Activated CD4-positive, alpha-beta T cell treated with anti-CD3 and anti-CD28 coated beads for 1 hour (primary cell): ENCODE results near the gene SLCO2A1.

Source experiments
- DNase-seq: peaks from one replicate; pipeline ENCODE4 v3.0.0-alpha.2; 2020

SLCO2A1 gene

GRCh38 chr3:134060561-134061385 is 31.0 kb upstream of the SLCO2A1 start:
- no peak for DNase-seq

DNA sequence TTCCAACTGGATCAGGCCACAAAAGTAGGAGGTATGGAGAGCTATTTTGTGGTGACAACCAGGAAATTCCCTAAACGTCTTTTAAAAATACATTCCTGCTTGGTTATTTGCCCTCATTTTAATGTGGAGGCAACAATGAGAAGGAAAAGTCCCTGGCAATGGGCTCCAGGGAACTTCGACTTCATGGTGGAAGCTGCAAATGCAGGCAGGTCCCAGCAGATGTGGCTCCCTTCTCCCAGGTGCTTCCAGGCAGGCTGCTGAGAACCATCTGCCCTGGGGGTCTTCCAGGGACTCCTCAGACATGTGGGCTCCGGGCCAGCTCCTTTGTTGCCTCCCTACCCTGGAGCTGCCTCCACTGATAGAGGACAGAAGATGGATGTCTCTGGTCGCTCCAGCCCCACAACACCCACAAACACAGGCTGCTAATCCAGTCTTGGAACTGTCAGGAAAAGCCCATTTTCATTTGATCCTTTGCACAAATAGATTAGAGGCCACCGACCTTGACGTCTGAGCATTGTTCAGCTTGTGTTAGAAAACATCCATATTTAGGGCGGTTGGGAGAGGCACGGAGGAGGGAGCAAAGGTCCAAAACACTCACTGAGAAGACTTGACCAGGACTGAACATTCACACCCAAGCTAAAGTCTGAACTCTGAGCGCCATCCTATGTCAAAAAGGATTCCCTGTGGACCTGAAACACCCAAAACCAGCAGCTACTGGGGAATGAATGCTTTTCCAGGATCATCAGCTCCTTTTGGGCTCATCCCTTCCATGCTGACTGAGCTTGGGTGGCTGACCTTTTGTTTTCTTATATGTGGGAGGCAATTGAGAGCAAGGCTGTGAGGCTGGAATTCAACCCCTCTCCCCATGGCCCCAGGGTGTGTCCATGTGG is 30.2 kb upstream of the SLCO2A1 start:
- DNase-seq, result no peak

DNA sequence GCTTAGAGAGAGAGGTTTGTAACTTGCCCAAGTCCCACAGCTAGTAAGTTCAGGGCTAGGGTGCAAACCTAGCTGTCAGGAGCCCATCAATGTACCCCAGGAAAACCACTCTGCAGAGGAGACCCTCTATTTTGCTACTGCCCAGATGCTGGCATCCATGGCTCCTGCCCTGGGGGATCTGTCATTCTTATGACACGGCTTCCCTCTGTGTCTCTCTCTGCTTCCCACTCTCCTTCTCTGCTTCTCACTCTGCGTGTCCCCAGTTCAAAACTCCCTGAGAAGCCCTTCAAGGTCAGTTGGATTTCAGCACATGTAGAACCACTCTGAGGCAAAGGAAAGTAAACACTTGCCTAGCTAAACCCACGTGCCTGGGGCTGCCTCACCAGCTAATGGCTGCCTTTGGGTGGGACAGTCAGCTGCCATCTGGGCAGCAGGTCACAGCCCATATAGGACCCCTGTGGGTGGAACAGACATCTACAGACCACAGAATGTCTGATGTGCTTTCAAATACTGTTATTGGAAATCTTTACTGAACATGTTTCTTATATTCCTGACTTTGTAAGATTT is 29.4 kb upstream of the SLCO2A1 start:
- no peak for DNase-seq

GRCh38 chr3:134057654-134058110 is 28.0 kb upstream of the SLCO2A1 start:
- no peak for DNase-seq

- no peak for DNase-seq
These were observed 27.4 kb upstream of the SLCO2A1 start for GRCh38 chr3:134057006-134057653.

- DNase-seq, result no peak
These were observed 26.8 kb upstream of the SLCO2A1 start for GRCh38 chr3:134056464-134056891.

DNA sequence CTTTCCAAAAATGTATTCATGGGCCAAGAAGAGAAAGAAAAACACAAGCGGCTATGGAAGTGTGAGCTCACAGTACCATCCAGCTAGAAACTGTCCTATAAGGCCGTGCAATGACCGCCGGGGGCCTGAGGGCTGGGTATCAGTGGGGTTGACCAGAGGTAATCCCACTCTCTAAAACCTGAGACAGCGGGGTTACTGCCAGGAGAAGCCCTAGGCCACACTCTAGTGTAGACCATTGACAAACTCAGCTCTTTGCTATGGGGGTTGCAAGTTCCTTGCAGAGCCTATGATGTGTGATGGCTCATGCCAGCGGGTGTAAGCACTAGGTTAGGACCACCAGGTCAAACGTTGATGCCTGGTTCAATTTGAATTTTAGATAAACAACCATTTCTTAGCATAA is 25.9 kb upstream of the SLCO2A1 start:
- DNase-seq, result no peak

DNA sequence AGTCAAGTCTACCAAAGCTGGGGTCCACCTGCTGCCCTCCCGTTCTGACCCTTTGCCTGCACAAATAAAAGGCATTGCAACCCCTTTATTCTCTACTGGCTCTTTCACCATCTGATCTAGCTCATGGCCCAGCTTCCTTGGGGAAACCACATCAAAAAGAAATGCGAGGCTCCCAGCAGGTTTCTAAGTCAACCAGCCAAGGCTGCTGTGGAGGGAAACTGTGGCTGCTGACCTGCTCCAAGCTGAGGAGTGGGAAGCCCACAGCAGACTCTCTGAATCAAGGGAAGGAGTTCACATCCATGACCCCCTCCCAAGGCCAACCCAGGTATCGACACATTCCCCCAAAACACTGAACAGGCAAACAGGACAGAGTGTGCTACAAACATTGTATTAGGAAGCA is 25.2 kb upstream of the SLCO2A1 start:
- no peak for DNase-seq

DNA sequence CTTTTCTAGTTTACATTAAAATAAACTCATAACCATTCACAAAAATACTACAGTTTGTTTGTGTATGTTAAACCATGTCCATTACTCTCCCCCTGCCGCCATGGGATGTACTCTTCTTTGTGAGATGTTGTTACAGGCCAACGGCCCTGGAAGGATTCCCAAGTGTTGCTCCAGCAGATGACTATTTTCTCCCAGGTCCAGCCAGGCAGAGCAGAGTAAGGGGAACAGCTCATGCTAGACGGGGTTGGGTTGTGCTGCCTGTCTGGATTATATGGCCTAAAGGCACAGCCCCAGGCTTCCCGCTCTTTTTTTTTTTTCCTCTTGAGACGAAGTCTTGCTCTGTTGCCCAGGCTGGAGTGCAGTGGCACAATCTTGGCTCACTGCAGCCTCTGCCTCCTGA is 24.5 kb upstream of the SLCO2A1 start:
- DNase-seq, result no peak

DNA sequence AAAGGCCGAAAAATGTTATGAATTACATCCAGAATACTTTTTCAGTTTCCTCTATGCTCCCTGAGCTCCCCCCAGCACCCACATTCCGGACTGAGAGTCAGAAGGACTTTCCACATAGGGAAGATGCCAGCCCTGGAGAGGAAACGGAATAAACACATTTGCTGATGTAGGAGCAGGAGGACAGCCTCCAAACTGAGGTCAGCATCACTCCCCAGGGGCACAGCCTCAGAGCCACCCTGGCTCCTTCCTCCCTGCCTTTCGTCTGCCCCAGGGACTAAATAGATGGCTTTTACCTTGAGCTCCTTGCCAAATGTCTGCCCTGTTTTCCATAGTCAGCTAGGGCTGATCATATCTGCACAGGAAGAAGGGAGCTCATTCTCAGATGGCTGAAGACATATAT is 22.6 kb upstream of the SLCO2A1 start:
- DNase-seq, result no peak

GRCh38 chr3:134049676-134050075 is 20.0 kb upstream of the SLCO2A1 start:
- DNase-seq, result no peak

DNA sequence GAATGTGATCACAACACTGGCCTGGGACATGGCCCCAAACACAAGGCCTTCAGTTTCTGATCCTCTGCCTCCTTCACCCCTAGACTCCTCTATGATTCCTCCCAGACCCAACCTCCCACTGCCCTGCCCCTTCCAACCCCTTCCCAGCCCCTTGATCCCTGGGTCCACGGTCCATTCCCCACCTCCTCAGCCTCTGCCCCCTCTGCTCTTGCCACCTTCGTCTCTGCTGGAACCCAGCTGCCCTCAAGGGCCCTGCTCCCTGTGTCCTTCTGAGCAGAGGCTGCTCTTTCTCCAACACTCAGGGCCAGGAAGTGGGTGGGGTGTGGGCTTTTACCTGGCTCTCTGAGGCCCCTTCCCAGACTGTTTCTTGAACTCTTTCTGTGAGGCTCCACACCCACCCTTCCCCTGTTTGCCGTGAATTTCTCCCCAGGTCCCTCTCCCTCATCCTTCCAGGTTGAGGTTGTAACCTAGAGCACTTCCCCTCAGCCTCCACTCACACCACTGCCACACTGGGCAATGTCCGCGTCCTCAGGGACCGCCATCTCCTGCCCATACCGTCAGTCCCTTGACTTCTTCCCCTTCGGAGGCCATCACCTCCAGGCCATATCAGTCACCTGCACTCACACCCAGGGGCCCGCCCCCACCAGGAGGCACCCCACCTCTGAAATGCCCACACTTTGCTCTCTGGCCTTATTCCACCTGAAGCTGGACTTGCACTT is 18.7 kb upstream of the SLCO2A1 start:
- DNase-seq, result no peak

DNA sequence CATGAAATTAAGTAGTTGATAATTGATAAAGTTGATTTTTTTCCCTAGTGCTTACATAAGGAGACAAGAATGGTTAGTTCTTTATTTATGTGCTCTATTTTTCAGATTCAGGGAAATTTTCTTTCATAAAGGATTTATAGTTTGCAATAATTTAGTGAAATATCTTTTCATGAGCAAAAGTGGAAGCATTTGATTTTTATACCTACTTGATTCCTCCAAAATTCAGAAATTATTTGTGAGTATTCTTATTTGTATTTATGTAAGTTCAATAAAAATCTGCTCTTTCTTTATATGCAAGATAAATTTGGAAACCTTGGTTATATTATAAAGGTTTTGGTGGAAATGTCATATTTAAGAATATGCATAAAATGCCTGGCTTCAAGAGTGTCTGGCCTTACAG is 14.7 kb upstream of the SLCO2A1 start:
- no peak for DNase-seq

DNA sequence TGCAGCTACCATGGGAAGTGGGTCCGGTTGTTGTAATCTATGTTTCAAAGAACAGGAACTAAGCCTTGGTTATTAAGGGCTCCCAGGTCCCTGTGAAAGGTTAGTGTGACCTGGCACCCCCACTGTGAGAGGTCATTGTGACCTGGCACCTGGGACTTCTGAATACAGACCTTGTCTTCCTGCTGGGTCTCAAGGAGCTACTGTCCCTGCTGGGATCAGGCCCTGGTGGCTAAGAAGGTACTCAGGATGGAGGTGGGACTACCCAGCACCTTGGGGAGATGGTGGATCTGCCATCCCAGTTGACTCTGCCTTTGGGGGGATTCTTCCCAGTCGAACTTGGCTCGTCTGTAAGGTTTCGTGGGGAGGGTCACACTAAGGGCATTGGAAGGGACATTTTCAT is 10.3 kb upstream of the SLCO2A1 start:
- no peak for DNase-seq

- no peak for DNase-seq
These were observed 9.6 kb upstream of the SLCO2A1 start for GRCh38 chr3:134039161-134039862.

DNA sequence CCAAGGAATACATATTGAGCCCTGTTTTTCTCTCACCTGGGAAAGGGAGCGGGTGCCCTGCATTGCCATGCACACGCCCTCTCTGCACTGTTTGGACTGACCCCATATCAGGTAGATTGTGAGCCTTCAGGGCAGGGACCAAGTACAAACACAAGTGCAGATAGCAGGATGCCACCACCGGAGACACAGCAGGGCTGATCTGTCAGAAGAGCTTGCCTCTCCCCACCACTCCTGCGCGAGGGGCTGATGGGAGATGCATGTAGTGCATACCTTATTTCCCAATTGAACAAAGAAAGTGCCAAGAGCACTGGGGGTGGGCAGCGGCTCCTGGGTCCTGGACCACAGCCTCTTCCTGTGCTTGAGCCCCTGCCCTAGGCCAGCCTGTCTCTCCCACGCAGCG is 9.0 kb upstream of the SLCO2A1 start:
- no peak for DNase-seq

- DNase-seq, result no peak
These were observed 8.4 kb upstream of the SLCO2A1 start for GRCh38 chr3:134038071-134038491.

GRCh38 chr3:134037168-134037567 is 7.4 kb upstream of the SLCO2A1 start:
- no peak for DNase-seq

DNA sequence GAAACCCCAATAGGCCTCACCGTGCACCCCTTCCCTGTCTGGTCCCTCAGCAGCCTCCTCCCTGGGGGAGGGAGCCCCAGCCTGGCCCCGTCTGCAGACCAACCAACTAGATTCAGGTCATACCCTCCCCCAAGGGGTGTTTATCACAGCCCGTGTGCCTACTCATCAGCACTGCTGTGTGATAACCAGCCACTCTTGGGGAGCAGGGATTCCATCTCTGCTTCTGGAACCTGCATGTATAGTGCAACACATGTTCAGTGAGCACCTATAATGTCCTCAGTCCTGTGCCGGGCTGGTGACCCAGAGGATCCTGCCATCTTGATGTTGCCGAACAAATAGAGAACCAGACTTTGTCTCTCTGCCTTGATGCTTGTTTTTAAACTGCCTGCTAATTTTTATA is 6.6 kb upstream of the SLCO2A1 start:
- DNase-seq, result no peak

DNA sequence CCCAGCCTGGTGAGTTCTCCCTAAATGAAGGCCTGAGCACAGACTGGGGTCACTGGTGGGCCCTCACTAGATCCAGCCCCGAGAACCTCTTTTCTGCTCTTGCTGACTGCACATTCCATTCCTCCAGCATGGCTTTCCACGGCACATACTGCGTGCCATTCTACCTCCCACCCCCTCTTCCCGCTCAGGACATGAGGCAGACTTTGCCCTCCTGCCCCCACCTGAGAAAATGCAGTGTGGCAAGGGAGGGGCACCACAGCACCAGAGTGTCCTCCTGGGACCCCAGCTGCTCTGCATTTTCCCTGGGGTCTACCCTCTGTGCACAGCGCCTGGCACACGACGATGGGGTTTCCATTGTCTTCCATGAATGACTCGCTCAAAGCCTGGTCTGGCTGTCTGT is 6.1 kb upstream of the SLCO2A1 start:
- no peak for DNase-seq

DNA sequence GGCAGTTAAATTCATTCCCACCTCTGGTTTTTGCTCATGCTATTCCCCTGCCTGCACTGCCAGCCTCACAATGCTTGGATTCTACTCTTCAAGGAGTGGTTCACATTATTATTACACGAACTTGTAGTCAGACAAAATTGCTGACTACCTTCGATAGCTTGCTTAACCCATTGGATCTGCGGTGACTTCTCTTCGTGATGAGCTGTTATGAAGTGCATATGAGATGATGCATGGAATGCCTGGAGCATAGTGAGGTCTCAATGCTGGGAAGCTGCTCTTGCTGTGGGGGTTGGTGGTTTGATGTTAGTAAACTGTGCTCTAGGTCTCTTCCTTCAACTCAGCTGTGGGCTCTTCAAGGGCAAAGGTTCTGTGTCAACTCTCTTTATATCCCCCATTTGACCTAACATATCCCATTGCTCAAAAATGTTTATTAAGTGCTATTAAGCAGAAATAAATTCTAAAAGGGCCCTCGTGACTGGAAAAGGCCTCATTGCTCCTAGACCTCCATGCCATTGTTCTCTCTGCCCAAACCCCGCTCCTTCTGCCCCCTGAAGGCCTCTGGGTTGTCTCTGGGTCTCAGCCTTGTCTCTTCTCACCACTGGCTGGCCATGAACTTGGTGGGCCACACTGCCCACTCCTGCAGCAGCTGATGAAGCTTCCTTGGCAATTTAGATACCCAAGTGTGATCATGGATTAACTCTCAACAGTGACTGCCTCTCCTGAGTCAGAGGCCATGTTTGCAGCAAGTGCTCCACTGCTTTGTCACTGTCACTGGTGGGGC is 4.5 kb upstream of the SLCO2A1 start:
- DNase-seq, result no peak
